Spinal cord (tissue), 10 donors: Measurements from ENCODE around the gene IGSF11. TPM values are rescaled to one million over a fixed set of nuclear protein-coding genes. Genes with fewer than 3 reads are reported as not detected.

Source experiments
- DNase-seq, 6 donors: peaks; one replicate each; pipeline versions ENCODE4 v3.0.0 to v3.0.0-alpha.2; 2013 to 2015; ENCODE audit warnings: low spot score in 6 of 6, low read depth in 4 of 6
- H3K27ac ChIP-seq: one replicate; pipeline ENCODE4 v1.5.1; 2013; ENCODE audit warnings: low read depth, low read length, control low read depth
- H3K27me3 ChIP-seq: one replicate; pipeline ENCODE4 v1.6.1; 2013; ENCODE audit warnings: low read length; ENCODE audit not compliant: control insufficient read depth, insufficient read depth
- H3K36me3 ChIP-seq: one replicate; pipeline ENCODE4 v1.6.1; 2013; ENCODE audit warnings: low read length; ENCODE audit not compliant: control insufficient read depth, insufficient read depth
- H3K4me1 ChIP-seq: one replicate; pipeline ENCODE4 v1.6.1; 2013; ENCODE audit warnings: low read length; ENCODE audit not compliant: control insufficient read depth, insufficient read depth
- H3K4me3 ChIP-seq: one replicate; pipeline ENCODE4 v1.5.1; 2013; ENCODE audit warnings: low read depth, low read length, control low read depth
- H3K9me3 ChIP-seq: one replicate; pipeline ENCODE4 v1.6.1; 2013; ENCODE audit warnings: low read length; ENCODE audit not compliant: control insufficient read depth, insufficient read depth
- WGBS: methylation state at CpG from one replicate; pipeline ENCODE4 v1.1.5; 2013; ENCODE audit warnings: missing lambda C conversion rate; ENCODE audit not compliant: insufficient coverage; 5-methylcytosine and 5-hydroxymethylcytosine counted together
- polyA plus RNA-seq, 2 donors: library from polyadenylated mRNA; unstranded; fragments of 120-200 nt; gene quantifications; one replicate each; pipeline ENCODE4 v1.2.1, GENCODE V29; 2013; ENCODE audit not compliant: insufficient read length in 2 of 2
- total RNA-seq, 2 donors: library from RNA; depleted of rRNA in 1 of 2; stranded (reverse); fragments of 120-200 nt in 1 of 2; fragments of >200 nt in 1 of 2; gene quantifications; one replicate each; pipeline versions ENCODE4 v1.2.3 to v1.2.4, GENCODE V29; 2013 to 2014
- donor health status: healthy.

IGSF11 gene
- total and polyA plus RNA-seq, 4 donors: 13.6 to 41.7 (median 31.6) TPM

- Histone ChIP-seq H3K27me3 (no peaks in the 10 kb centered on the region), H3K4me1 (peaks cover 8% of the 10 kb centered on the region), H3K36me3 (no peaks in the 10 kb centered on the region), H3K27ac (peak overlapping the region; percentile 92), H3K9me3 (no peaks in the 10 kb centered on the region), H3K4me3 (peak overlapping the region; percentile 4)
- peak; percentile 71 to 95 (median 82) for DNase-seq
- no CpG with 5 or more reads among the region's 3 CpGs for WGBS
These were observed 42.9 kb downstream of the IGSF11 start for GRCh38 chr3:118991775-118992174.

DNA sequence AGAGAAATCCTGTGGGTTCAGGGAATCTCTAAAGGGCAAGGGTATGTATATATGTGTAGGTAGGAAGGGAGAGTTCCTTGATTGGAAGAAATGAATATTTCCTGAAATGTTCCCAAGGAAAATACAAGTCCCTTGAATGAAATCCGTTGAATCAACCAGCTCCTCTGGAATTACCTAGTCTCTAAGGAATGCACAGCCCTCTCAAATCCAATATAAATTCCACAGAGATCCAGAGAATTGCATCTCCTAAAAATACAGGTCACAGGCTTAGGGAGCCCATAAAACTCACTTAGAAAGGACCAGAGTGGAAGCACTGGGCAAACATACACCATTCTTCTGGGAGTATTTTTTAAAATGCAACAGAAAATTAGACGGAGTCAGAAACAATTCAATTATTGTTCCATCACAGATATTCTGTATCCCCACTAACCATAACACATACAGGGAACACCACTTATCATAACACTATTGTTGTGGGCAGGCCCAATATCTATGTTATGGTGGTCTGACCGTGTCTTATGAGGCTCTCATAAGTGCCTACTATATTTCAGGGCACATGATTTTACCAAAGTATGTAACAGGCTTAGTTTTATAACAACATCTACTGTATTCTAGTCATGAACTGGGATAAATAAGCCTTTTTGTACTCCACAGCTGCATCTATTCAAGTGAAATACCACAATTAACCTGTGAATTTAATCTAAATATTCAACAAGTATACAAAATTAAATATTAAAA is 43.7 kb downstream of the IGSF11 start:
- H3K36me3 ChIP-seq: no peaks in the 10 kb centered on the region
- peak overlapping the region; percentile 92 for H3K27ac ChIP-seq
- peak in 1 of 6 donors; percentile 36 for DNase-seq
- 71% methylated on average over 1 of the region's 3 CpGs for WGBS
- H3K9me3 ChIP-seq: no peaks in the 10 kb centered on the region
- no peak overlapping the region for H3K4me3 ChIP-seq
- H3K4me1 ChIP-seq: peaks cover 8% of the 10 kb centered on the region
- H3K27me3 ChIP-seq: no peaks in the 10 kb centered on the region

DNA sequence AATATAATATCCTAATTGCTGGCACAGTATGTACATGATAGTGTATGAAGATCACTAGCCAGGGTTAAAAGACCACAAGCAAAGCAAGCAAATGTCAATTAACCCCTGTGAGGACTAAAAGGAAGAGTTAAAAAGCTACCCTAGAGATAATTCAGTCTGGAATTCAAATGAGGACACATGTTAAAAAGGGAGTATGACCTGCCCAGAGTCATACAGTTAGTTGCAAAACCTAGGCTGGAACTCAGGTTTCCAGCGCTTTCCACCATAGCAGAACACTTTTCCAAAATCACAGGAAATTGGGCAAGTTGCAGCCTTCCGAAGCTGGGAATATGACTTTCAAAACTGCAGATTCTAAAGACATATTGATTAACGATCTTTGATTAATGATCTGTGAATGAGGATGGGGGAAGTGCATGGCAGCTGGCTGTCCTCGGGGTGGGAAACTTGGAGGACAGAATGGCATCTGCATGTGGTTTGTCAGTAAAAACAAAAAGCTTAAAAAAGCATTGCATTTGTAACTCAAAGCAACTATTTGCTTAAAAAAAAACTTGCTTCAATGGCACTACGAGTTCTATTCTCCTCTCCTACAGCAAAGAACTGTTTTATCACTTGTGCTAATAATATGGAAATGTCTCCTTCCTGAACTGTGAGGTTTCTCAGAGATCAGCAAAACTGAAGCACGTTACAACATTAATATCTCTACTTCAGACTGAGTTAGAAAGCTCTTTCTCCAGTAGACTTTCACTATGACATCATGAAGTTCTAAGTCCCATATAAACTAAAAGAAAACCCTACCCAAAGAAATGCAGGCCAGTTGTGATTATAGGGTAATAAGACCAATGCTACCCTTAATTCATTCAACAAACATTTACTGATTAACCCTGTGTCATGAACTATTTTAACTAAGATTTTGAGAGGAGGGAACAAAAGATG is 46.2 kb downstream of the IGSF11 start:
- Histone ChIP-seq H3K4me3 (no peak overlapping the region), H3K27ac (peak overlapping the region; percentile 74), H3K4me1 (peaks cover 8% of the 10 kb centered on the region), H3K36me3 (no peaks in the 10 kb centered on the region), H3K27me3 (no peaks in the 10 kb centered on the region), H3K9me3 (no peaks in the 10 kb centered on the region)
- DNase-seq: peak in 2 of 6 donors; percentile 17 to 25
- no CpG with 5 or more reads among the region's 6 CpGs for WGBS

DNA sequence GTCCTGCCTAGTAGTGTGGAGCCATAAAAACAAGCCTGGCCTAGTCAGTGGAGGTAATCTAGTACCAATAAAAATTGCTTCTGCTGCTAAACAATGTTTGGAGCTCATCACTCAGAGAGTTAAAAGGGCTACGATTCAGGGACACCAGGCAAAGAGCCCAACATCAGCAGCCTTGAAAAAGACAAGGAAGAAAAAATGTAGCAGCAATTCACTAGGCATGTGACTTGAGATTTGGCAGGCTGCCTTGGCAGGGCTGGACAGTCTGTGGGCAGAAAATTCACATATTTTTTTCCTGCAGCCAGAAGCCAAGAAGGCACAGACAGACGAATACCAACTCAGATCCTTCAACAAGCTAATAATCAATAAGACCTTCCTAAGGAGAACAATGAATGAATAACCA is 47.2 kb downstream of the IGSF11 start:
- H3K27me3 ChIP-seq: no peaks in the 10 kb centered on the region
- H3K4me1 ChIP-seq: peaks cover 8% of the 10 kb centered on the region
- peak overlapping the region; percentile 74 for H3K27ac ChIP-seq
- peak in 4 of 6 donors; percentile 70 to 93 (median 84) for DNase-seq
- WGBS: 27% methylated on average over 2 of the region's 2 CpGs
- H3K9me3 ChIP-seq: no peaks in the 10 kb centered on the region
- H3K4me3 ChIP-seq: no peak overlapping the region
- H3K36me3 ChIP-seq: no peaks in the 10 kb centered on the region

GRCh38 chr3:118986734-118987133 is 47.9 kb downstream of the IGSF11 start:
- Histone ChIP-seq H3K9me3 (no peaks in the 10 kb centered on the region), H3K4me1 (peaks cover 8% of the 10 kb centered on the region), H3K4me3 (no peak overlapping the region), H3K27me3 (no peaks in the 10 kb centered on the region), H3K27ac (peak overlapping the region; percentile 74), H3K36me3 (no peaks in the 10 kb centered on the region)
- no CpG with 5 or more reads among the region's 2 CpGs for WGBS
- DNase-seq: no peak

DNA sequence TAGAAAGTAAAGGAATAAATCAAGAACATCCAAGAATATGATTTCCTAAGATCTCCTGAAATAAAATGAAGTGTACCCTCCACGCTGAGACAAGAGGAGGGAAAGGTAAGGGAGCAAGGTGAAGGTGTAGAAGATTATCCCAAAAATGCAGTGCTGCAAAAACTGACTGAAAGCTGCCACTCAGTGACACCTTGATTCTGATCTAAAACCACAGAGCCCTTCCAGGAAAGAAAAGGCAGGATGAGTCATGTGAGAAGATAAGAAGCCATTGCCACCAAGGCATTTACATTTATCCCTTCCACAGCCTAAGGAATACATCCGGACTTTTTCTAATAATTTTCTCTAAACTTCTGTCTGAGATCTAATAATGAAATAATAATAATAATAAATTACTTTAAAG is 49.9 kb downstream of the IGSF11 start:
- DNase-seq: no peak
- Histone ChIP-seq H3K36me3 (no peaks in the 10 kb centered on the region), H3K4me1 (peaks cover 8% of the 10 kb centered on the region), H3K27me3 (no peaks in the 10 kb centered on the region), H3K4me3 (no peak overlapping the region), H3K27ac (no peak overlapping the region), H3K9me3 (no peaks in the 10 kb centered on the region)
- no CpG with 5 or more reads among the region's 2 CpGs for WGBS

DNA sequence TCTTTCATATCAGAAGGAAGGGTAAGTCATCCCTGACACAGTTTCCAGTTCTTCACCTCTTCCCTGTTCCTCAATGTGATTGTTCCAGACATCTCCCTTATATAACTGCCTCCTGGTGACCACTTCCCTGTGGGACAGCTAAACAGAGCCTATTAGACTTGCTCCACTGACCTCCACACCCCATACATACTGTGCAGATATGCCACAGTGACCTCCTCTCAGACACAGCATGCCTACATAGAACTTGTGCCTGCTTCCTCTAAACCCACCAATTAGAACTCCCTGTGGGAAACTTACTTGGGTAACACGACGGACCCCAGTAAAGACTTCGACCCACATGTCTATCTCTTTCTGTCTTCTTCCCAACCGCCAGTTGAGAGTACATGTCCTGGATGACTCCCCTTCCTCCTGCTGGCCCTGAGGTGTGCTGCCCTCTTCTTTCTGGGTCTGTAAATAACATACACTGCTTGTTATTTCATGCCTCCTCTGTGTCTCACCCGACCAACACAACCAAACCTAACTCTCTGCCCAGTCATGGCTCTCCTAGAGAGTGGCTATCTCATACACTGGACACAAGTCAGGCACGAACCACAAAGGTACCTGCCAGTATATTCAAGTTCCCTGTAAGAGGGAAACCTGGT is 53.0 kb downstream of the IGSF11 start:
- no peak overlapping the region for H3K4me3 ChIP-seq
- DNase-seq: no peak
- H3K4me1 ChIP-seq: no peaks in the 10 kb centered on the region
- 89% methylated on average over 6 of the region's 6 CpGs for WGBS
- H3K27ac ChIP-seq: no peak overlapping the region
- no peaks in the 10 kb centered on the region for H3K36me3 ChIP-seq
- H3K9me3 ChIP-seq: no peaks in the 10 kb centered on the region
- H3K27me3 ChIP-seq: no peaks in the 10 kb centered on the region

DNA sequence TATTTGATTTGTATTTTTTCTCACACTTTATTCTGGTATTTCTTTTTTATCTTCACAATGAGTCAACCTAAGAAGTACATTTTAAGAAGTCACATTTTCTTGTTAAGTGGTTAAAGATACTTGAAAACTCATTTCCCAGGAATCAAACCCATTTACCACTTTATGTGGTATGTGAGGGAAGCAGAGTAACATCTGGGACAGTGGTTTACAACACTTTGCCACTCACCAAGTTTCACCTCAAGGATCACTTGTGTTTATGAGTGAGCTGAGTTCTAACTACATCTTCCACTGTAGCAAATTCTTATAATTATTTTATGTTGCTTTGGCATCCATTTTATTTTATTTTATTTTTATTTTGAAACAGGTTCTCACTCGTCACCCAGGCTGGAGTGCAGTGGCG is 53.8 kb downstream of the IGSF11 start:
- no peak overlapping the region for H3K27ac ChIP-seq
- H3K36me3 ChIP-seq: no peaks in the 10 kb centered on the region
- no peaks in the 10 kb centered on the region for H3K9me3 ChIP-seq
- no peak overlapping the region for H3K4me3 ChIP-seq
- no peaks in the 10 kb centered on the region for H3K27me3 ChIP-seq
- no CpG with 5 or more reads among the region's 2 CpGs for WGBS
- H3K4me1 ChIP-seq: no peaks in the 10 kb centered on the region
- DNase-seq: no peak

DNA sequence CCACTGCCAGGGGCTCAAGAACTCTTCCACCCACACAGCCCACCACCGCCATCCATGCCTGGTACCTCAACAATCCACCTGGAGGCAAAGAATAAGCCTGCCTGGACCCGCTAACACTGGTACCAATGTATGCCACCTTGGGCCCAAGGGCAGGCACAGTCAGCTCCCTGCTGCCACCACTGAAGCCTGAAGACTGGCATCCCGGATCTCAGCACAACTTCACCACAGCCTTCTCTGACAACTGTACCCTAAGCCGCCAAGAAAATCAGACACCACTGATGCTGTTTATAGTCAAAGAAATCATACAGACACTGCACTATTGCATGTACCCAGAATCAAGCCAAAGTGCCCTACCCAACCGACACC is 56.3 kb downstream of the IGSF11 start:
- Histone ChIP-seq H3K27ac (no peak overlapping the region), H3K4me1 (no peaks in the 10 kb centered on the region), H3K27me3 (no peaks in the 10 kb centered on the region), H3K9me3 (no peaks in the 10 kb centered on the region), H3K4me3 (no peak overlapping the region), H3K36me3 (no peaks in the 10 kb centered on the region)
- DNase-seq: no peak
- WGBS: 92% methylated on average over 5 of the region's 5 CpGs
